ENCODE results near the gene MGMT.

- TF ChIP-seq POLR2A (IDR thresholded peaks at IDR 0.05), result no peak
- no peak for TF ChIP-seq POLR2AphosphoS5 (IDR thresholded peaks at IDR 0.05)
- TF ChIP-seq CTCF (IDR thresholded peaks at IDR 0.05), result no peak
Observed at GRCh38 chr10:129725890-129726631, 259.0 kb downstream of the MGMT start.
